Measurements from ENCODE around the gene REC8. TPM values are rescaled to one million over a fixed set of nuclear protein-coding genes. Genes with fewer than 3 reads are reported as not detected.

REC8 gene
- total RNA-seq, 1 experiment from 2014 or later, result 8.4 TPM

GRCh38 chr14:24226473-24226872, 54.6 kb downstream of the REC8 start:
- no peaks in the 10 kb centered on the region for H3K27me3 ChIP-seq (replicated peaks; ENCODE audit: insufficient read depth, low read depth, low read length, poor library complexity)
- no peak for TF ChIP-seq CTCF (conservative IDR thresholded peaks at IDR 0.05; ENCODE audit: low read depth, low read length)
- no peak for TF ChIP-seq EZH2 (IDR thresholded peaks at IDR 0.05; ENCODE audit: borderline replicate concordance, low read depth, low read length, poor library complexity, severe bottlenecking)
- peaks cover 5% of the 10 kb centered on the region for H3K4me1 ChIP-seq (ENCODE audit: insufficient read depth, low read length, poor library complexity, severe bottlenecking)
- H3K9me3 ChIP-seq (ENCODE audit: low read depth, low read length, poor library complexity, severe bottlenecking), result no peaks in the 10 kb centered on the region
- H3K36me3 ChIP-seq (ENCODE audit: insufficient read depth, low read length, poor library complexity, severe bottlenecking), result peaks cover 6% of the 10 kb centered on the region
- DNase-seq (ENCODE audit: low spot score), result no peak
- intact Hi-C loops (cut with micrococcal nuclease; ENCODE audit: unreplicated experiment), result no loop called here
- no peak overlapping the region for H3K4me3 ChIP-seq (ENCODE audit: low read depth, low read length, poor library complexity, severe bottlenecking)
- no TSS peak for BruUV-seq (replicated peaks)
- ChIA-PET POLR2A (ENCODE audit: low non-redundant PET) (no interaction called here), CTCF (no interaction called here)
- H3K27ac ChIP-seq (ENCODE audit: low read depth, low read length, poor library complexity, severe bottlenecking), result no peak overlapping the region

- DNase-seq (ENCODE audit: low spot score), result no peak
- Histone ChIP-seq H3K27ac (ENCODE audit: low read depth, low read length, poor library complexity, severe bottlenecking) (no peak overlapping the region), H3K36me3 (ENCODE audit: insufficient read depth, low read length, poor library complexity, severe bottlenecking) (peaks cover 6% of the 10 kb centered on the region), H3K27me3 (replicated peaks; ENCODE audit: insufficient read depth, low read depth, low read length, poor library complexity) (no peaks in the 10 kb centered on the region), H3K4me3 (ENCODE audit: low read depth, low read length, poor library complexity, severe bottlenecking) (no peak overlapping the region), H3K4me1 (ENCODE audit: insufficient read depth, low read length, poor library complexity, severe bottlenecking) (peaks cover 10% of the 10 kb centered on the region), H3K9me3 (ENCODE audit: low read depth, low read length, poor library complexity, severe bottlenecking) (no peaks in the 10 kb centered on the region)
- BruUV-seq (replicated peaks), result no TSS peak
- ChIA-PET POLR2A (ENCODE audit: low non-redundant PET) (interaction anchor here (0.6 kb wide), 1 partner anchor 26 kb away, joined by 4 read pairs; no protein-coding TSS in a partner anchor), CTCF (interaction anchor here (0.8 kb wide), 1 partner anchor 68 kb away, joined by 4 read pairs; the partner anchor contains the start of gene IRF9)
- TF ChIP-seq CTCF (conservative IDR thresholded peaks at IDR 0.05; ENCODE audit: low read depth, low read length) (no peak), EZH2 (IDR thresholded peaks at IDR 0.05; ENCODE audit: borderline replicate concordance, low read depth, low read length, poor library complexity, severe bottlenecking) (no peak)
- intact Hi-C loops (cut with micrococcal nuclease; ENCODE audit: unreplicated experiment), result no loop called here
Observed at GRCh38 chr14:24228902-24229301, 57.0 kb downstream of the REC8 start.

Small RNA genes within 50 kb of the gene (microRNA-seq; reads per million reads assigned to microRNA genes)
- gene MIR7703, result not detected

Other genes starting within 250 kb of the REC8 start
- 10.1 and 11.4 TPM in 2 replicates for gene DHRS4, start 218.3 kb upstream of the REC8 start, total RNA-seq (2021)
- 9.3 and 10.6 TPM in 2 replicates for gene DHRS4L2, start 183.2 kb upstream of the REC8 start, total RNA-seq (2021)
- gene CARMIL3, start 120.1 kb upstream of the REC8 start, total RNA-seq (2021), result 0.49 and 1.2 TPM in 2 replicates
- gene CPNE6, start 100.5 kb upstream of the REC8 start, total RNA-seq (2021), result not detected in 2 replicates
- gene PCK2, start 77.8 kb upstream of the REC8 start, total RNA-seq (2021), result 16.8 and 46.3 TPM in 2 replicates
- gene DCAF11, start 57.3 kb upstream of the REC8 start, total RNA-seq (2021), result 45.5 and 49.1 TPM in 2 replicates
- gene NRL, start 57.1 kb upstream of the REC8 start, total RNA-seq (2021), result 1.6 and 1.9 TPM in 2 replicates
- gene FITM1, start 41.4 kb upstream of the REC8 start, total RNA-seq (2021), result 0.48 TPM in 1 of 2 replicates, not detected in the other
- gene PSME1, start 35.9 kb upstream of the REC8 start, total RNA-seq (2021), result 160 and 173 TPM in 2 replicates
- 36.8 and 50.4 TPM in 2 replicates for gene EMC9, start 30.5 kb upstream of the REC8 start, total RNA-seq (2021)
- 171 and 172 TPM in 2 replicates for gene PSME2, start 25.5 kb upstream of the REC8 start, total RNA-seq (2021)
- gene RNF31, start 24.6 kb upstream of the REC8 start, total RNA-seq (2021), result 59.9 and 62.1 TPM in 2 replicates
- gene IRF9, start 10.8 kb upstream of the REC8 start, total RNA-seq (2021), result 25.1 and 27.3 TPM in 2 replicates
- 150 and 157 TPM in 2 replicates for gene IPO4, start 16.7 kb downstream of the REC8 start, total RNA-seq (2021)
- 46.9 and 55.5 TPM in 2 replicates for gene TM9SF1, start 23.4 kb downstream of the REC8 start, total RNA-seq (2021)
- gene TSSK4, start 33.6 kb downstream of the REC8 start, total RNA-seq (2021), result 0.70 and 0.75 TPM in 2 replicates
- 51.9 and 56.7 TPM in 2 replicates for gene CHMP4A, start 41.4 kb downstream of the REC8 start, total RNA-seq (2021)
- 21.3 and 22.4 TPM in 2 replicates for gene MDP1, start 44.0 kb downstream of the REC8 start, total RNA-seq (2021)
- gene NEDD8, start 60.3 kb downstream of the REC8 start, total RNA-seq (2021), result 257 and 266 TPM in 2 replicates
- gene GMPR2, start 60.8 kb downstream of the REC8 start, total RNA-seq (2021), result 82.7 and 85.8 TPM in 2 replicates
- 46.1 and 47.0 TPM in 2 replicates for gene TINF2, start 70.5 kb downstream of the REC8 start, total RNA-seq (2021)
- 1.5 and 3.5 TPM in 2 replicates for gene TGM1, start 91.1 kb downstream of the REC8 start, total RNA-seq (2021)
- 22.2 and 23.8 TPM in 2 replicates for gene RABGGTA, start 99.5 kb downstream of the REC8 start, total RNA-seq (2021)
- gene DHRS1, start 127.7 kb downstream of the REC8 start, total RNA-seq (2021), result 13.3 and 14.5 TPM in 2 replicates
- gene NOP9, start 127.8 kb downstream of the REC8 start, total RNA-seq (2021), result 34.0 and 37.1 TPM in 2 replicates
- 0.42 TPM in 1 of 2 replicates, not detected in the other for gene CIDEB, start 135.9 kb downstream of the REC8 start, total RNA-seq (2021)
- 7.6 and 9.0 TPM in 2 replicates for gene LTB4R2, start 138.1 kb downstream of the REC8 start, total RNA-seq (2021)
- gene LTB4R, start 139.4 kb downstream of the REC8 start, total RNA-seq (2021), result 6.6 and 8.9 TPM in 2 replicates
- gene ADCY4, start 163.0 kb downstream of the REC8 start, total RNA-seq (2021), result 0.84 and 1.5 TPM in 2 replicates
- not detected in 2 replicates for gene RIPK3, start 167.9 kb downstream of the REC8 start, total RNA-seq (2021)
- 38.1 and 69.0 TPM in 2 replicates for gene NFATC4, start 196.1 kb downstream of the REC8 start, total RNA-seq (2021)
- 8.6 and 17.3 TPM in 2 replicates for gene NYNRIN, start 226.9 kb downstream of the REC8 start, total RNA-seq (2021)